Regular cardiac myocyte (primary cell): ENCODE data around the gene CALCOCO2. TPM values are rescaled to one million over a fixed set of nuclear protein-coding genes. Genes with fewer than 3 reads are reported as not detected.

Source experiments
- total RNA-seq: library from RNA; depleted of rRNA; stranded (reverse); fragments of >200 nt; gene quantifications from 2 replicates; pipeline ENCODE4 v1.2.3, GENCODE V29; 2014

The CALCOCO2 gene
- 36.6 and 42.6 TPM in 2 replicates for total RNA-seq

DNA sequence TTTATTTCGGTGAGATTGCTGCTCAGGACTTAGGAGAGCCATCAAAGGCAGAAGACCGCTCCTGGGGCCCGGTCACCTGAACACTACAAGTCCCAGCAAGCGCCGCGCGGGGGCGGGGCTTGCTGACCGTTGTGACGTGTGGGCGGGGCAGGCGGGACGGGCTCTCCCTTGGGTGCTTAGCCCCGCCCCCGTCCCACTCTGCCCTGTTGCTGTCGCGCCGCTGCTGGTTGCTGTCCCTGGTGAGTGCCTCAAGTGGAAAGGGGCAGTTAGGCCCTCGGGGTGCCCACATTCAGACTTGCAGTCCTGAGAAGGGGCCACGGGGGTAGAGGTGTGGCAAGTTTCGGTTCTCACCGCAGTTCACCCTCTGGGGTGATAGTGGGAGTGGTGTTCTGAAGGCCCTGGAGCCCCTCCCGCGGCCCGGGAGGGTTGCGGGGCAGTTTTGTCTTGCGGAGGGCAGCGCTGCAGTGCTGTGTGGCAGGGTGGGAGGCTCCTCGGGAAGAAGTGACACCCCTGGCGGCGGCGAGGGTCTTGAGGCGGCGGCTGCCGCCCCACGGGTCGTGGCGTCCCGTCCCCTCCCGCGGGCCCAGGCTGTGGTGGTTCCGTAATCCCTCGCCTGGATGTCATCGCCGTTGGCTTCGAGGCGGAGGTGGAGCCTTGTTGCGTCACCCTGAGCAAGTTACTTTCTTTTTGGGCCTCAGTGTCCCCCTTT, at the start of gene CALCOCO2:
Gene CALCOCO2 (plus strand): TSS at position 196 of the 709 bp plus-strand sequence. CDS start 10,673 bp downstream, outside the sequence.

DNA sequence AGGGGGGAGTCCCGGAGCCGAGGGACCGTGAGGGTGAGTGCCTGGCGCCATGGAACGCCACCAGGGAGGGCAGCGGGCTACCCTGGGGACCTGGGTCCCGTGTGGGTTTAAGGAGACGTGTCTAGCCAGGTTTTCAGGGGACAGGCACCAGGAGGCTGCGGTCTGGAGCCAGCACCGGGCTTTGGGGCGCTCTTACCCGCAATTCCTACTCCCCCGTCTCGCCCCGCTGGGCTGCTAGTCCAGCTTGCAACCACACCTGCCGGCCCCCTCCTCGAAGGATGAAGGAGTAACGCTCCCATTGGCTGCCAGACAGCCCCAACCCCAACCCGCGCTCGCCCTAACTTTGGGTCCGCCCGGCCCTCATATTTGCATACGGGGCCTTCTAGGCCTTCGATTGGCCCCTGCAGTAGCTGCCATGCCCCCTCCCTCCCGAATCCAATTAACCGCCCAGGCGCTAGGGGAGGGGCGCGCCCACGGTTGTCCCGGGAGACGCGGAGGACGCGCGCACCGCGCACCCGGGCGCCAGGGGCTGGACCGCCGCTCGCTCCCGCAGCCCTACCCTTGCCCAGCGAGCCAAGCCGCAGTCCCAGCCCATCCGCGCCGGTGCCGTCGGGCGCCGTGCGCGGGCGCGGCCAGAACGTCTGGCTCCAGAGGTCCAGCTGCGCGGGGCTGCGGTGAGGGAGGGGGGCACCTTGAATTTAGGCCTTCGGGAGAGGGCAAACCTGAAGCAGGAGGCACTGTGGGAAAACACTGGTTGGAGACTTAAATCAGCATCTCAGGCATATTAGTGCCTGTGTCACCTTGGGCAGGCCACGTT, 13.9 kb upstream of the CALCOCO2 start, which contains the start of gene TTLL6:
Gene TTLL6 (minus strand): TSS at position 456 of the 817 bp plus-strand sequence. CDS start 157 bp downstream, at position 299.

GRCh38 chr17:48908047-48908843, 77.4 kb downstream of the CALCOCO2 start, which contains the start of gene UBE2Z:
Gene UBE2Z (plus strand): TSS chr17:48908407. CDS start chr17:48908504, 97 bp downstream.

Other genes starting within 250 kb of the CALCOCO2 start
- 0.85 and 3.5 TPM in 2 replicates for gene HOXB3, start 240.8 kb upstream of the CALCOCO2 start, total RNA-seq
- under 0.01 TPM in 1 of 2 replicates, not detected in the other for gene HOXB5, start 237.3 kb upstream of the CALCOCO2 start, total RNA-seq
- gene HOXB6, start 226.0 kb upstream of the CALCOCO2 start, total RNA-seq, result 0.28 and 0.38 TPM in 2 replicates
- 0.28 and 0.38 TPM in 2 replicates for gene HOXB7, start 220.0 kb upstream of the CALCOCO2 start, total RNA-seq
- gene HOXB8, start 215.7 kb upstream of the CALCOCO2 start, total RNA-seq, result under 0.01 TPM in 2 replicates
- under 0.01 and 0.19 TPM in 2 replicates for gene HOXB9, start 204.7 kb upstream of the CALCOCO2 start, total RNA-seq
- not detected in 2 replicates for gene PRAC1, start 108.5 kb upstream of the CALCOCO2 start, total RNA-seq
- gene PRAC2, start 107.8 kb upstream of the CALCOCO2 start, total RNA-seq, result not detected in 2 replicates
- gene HOXB13, start 102.3 kb upstream of the CALCOCO2 start, total RNA-seq, result not detected in 2 replicates
- under 0.01 TPM in 1 of 2 replicates, not detected in the other for gene TTLL6, start 13.8 kb upstream of the CALCOCO2 start, total RNA-seq
- gene ATP5MC1, start 61.8 kb downstream of the CALCOCO2 start, total RNA-seq, result 38.9 and 116 TPM in 2 replicates
- gene UBE2Z, start 77.4 kb downstream of the CALCOCO2 start, total RNA-seq, result 54.1 and 80.3 TPM in 2 replicates
- gene SNF8, start 113.8 kb downstream of the CALCOCO2 start, total RNA-seq, result 63.7 and 217 TPM in 2 replicates
- not detected in 2 replicates for gene GIP, start 137.6 kb downstream of the CALCOCO2 start, total RNA-seq
- 0.85 and 5.0 TPM in 2 replicates for gene IGF2BP1, start 166.3 kb downstream of the CALCOCO2 start, total RNA-seq